DND-41 (cell line): ENCODE results near the gene GTSF1L.

ENCODE experiments used
- ATAC-seq: fragments of 200-7000 bp; cut with Tn5 transposase; 3 replicates; pipeline ENCODE4 v1.9.1; 2021; ENCODE audit warnings: low read depth; ENCODE audit not compliant: insufficient read depth
- DNase-seq: peaks from one replicate; pipeline ENCODE4 v3.0.0-alpha.2; 2020
- H2AFZ ChIP-seq: 2 replicates; pipeline ENCODE4 v1.6.0; 2012; ENCODE audit warnings: low read depth, low read length
- H3K27ac ChIP-seq: 2 replicates; pipeline ENCODE4 v1.5.1; 2012; ENCODE audit warnings: low read length, inconsistent platforms
- H3K27me3 ChIP-seq: fragments of 200-600 bp; sonication (generic); 2 replicates; pipeline ENCODE4 v1.6.0; 2012; ENCODE audit warnings: low read length, mild to moderate bottlenecking, inconsistent platforms; ENCODE audit not compliant: insufficient read depth, poor library complexity
- H3K36me3 ChIP-seq: 2 replicates; pipeline ENCODE4 v1.5.1; 2012; ENCODE audit warnings: low read length, inconsistent platforms; ENCODE audit not compliant: insufficient read depth
- H3K4me1 ChIP-seq: 2 replicates; pipeline ENCODE4 v1.5.1; 2012; ENCODE audit warnings: mild to moderate bottlenecking, low read length; ENCODE audit not compliant: insufficient read depth
- H3K4me2 ChIP-seq: 2 replicates; pipeline ENCODE4 v1.6.0; 2012; ENCODE audit warnings: mild to moderate bottlenecking, moderate library complexity, low read length, inconsistent platforms; ENCODE audit not compliant: insufficient read depth
- H3K4me3 ChIP-seq, 2 experiments: fragments of 200-600 bp in 1 of 2; shearing (Covaris generic) in 1 of 2; 2 replicates each; pipeline ENCODE4 v1.5.1; 2012 to 2016; ENCODE audit warnings: inconsistent platforms in 2 of 2, low read length in 2 of 2, mild to moderate bottlenecking in 2 of 2, low read depth in 1 of 2, moderate library complexity in 1 of 2
- H3K79me2 ChIP-seq: 2 replicates; pipeline ENCODE4 v1.6.0; 2012; ENCODE audit warnings: low read length, inconsistent platforms; ENCODE audit not compliant: insufficient read depth
- H3K9ac ChIP-seq: 2 replicates; pipeline ENCODE4 v1.6.0; 2012; ENCODE audit warnings: low read depth, mild to moderate bottlenecking, inconsistent platforms, low read length, moderate library complexity
- H3K9me3 ChIP-seq: 2 replicates; pipeline ENCODE4 v1.5.1; 2012; ENCODE audit warnings: low read length, moderate library complexity, mild to moderate bottlenecking, inconsistent platforms; ENCODE audit not compliant: insufficient read depth, severe bottlenecking
- H4K20me1 ChIP-seq: 2 replicates; pipeline ENCODE4 v1.6.0; 2012; ENCODE audit warnings: low read length; ENCODE audit not compliant: insufficient read depth
- CTCF ChIP-seq: IDR thresholded peaks from 2 replicates; pipeline ENCODE4 v1.5.1; 2012; ENCODE audit warnings: borderline replicate concordance, low read length, moderate library complexity, mild to moderate bottlenecking; ENCODE audit not compliant: poor library complexity, severe bottlenecking; ENCODE audit errors: extremely low read depth
- EZH2 ChIP-seq: IDR thresholded peaks from 3 replicates; pipeline ENCODE4 v1.6.1; 2012; ENCODE audit warnings: borderline replicate concordance, low read depth, mild to moderate bottlenecking, moderate library complexity, low read length, inconsistent platforms; ENCODE audit not compliant: severe bottlenecking

GTSF1L gene

GRCh38 chr20:43750774-43751166 is 24.0 kb upstream of the GTSF1L start:
- Histone ChIP-seq H4K20me1 (no peaks in the 10 kb centered on the region), H3K9ac (no peak overlapping the region), H3K4me3 (no peak overlapping the region), H3K27ac (peak overlapping the region; percentile 5; the same call in 1 of the 2 replicates), H3K9me3 (no peaks in the 10 kb centered on the region), H3K36me3 (no peaks in the 10 kb centered on the region), H3K4me2 (no peak overlapping the region), H3K27me3 (peaks cover 4% of the 10 kb centered on the region), H3K4me1 (peaks cover 22% of the 10 kb centered on the region), H2AFZ (no peak overlapping the region), H3K79me2 (no peaks in the 10 kb centered on the region)
- TF ChIP-seq EZH2 (no peak), CTCF (no peak)
- ATAC-seq: peak; percentile 10; the same call in 2 of the 3 replicates
- DNase-seq: no peak

DNA sequence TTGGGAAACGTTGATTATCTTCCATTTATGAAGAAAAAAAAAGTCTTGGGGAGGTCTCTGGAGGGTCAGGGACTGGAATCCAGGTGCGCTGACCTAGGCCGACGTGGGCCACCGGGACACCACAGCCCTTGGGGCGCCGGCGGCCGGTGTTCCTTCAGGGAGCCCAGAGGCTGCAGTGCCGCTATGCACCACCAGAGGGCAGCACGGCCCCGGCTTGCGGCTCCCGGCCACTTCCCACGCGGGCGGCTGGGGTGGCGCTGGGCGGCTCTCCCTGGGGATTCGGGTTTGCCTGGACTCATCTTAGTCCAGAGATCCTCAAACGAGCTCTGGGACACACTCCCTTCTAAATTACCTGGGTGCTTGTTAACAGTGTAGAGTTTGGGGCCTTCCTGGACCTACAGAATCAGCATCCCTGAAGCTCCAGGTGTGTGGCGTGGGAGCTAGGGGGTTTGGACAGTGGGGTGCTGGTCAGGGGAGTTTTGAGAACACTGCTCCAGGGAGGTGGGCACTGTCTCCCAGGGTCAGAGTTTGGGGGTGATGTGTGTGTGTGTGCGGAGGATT is 23.0 kb upstream of the GTSF1L start:
- no peak overlapping the region for H3K9ac ChIP-seq
- H3K36me3 ChIP-seq: no peaks in the 10 kb centered on the region
- peaks cover 22% of the 10 kb centered on the region for H3K4me1 ChIP-seq
- H3K27ac ChIP-seq: no peak overlapping the region
- DNase-seq (peak; percentile 77), ATAC-seq (peak; percentile 68)
- H3K4me3 ChIP-seq: no peak overlapping the region
- no peaks in the 10 kb centered on the region for H3K9me3 ChIP-seq
- no peaks in the 10 kb centered on the region for H3K79me2 ChIP-seq
- H2AFZ ChIP-seq: no peak overlapping the region
- no peaks in the 10 kb centered on the region for H4K20me1 ChIP-seq
- TF ChIP-seq EZH2 (no peak), CTCF (peak; percentile 99)
- H3K4me2 ChIP-seq: no peak overlapping the region
- H3K27me3 ChIP-seq: peaks cover 10% of the 10 kb centered on the region

DNA sequence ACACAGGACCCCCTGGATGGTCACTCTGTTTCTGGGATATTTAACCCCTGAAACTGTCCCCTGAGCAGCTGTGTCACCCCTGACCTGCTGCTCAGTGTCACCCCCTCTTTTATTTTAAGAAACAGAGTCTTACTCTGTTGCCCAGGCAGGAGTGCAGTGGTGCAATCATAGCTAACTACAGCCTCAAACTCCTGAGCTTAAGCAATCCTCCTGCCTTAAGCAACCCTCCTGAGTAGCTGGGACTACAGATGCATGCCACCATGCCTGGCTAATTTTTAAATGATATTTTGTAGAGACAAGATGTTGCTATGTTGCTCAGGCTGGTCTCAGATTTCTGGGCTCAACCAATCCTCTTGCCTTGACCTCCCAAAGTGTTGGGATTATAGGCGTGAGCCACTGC is 21.5 kb upstream of the GTSF1L start:
- no peak for TF ChIP-seq EZH2
- no peak for TF ChIP-seq CTCF
- Histone ChIP-seq H3K36me3 (no peaks in the 10 kb centered on the region), H3K4me3 (no peak overlapping the region), H3K9me3 (no peaks in the 10 kb centered on the region), H3K4me1 (peaks cover 22% of the 10 kb centered on the region), H4K20me1 (no peaks in the 10 kb centered on the region), H3K9ac (no peak overlapping the region), H3K27me3 (peaks cover 11% of the 10 kb centered on the region), H3K27ac (no peak overlapping the region), H3K4me2 (no peak overlapping the region), H2AFZ (no peak overlapping the region), H3K79me2 (no peaks in the 10 kb centered on the region)
- ATAC-seq (no peak), DNase-seq (no peak)

DNA sequence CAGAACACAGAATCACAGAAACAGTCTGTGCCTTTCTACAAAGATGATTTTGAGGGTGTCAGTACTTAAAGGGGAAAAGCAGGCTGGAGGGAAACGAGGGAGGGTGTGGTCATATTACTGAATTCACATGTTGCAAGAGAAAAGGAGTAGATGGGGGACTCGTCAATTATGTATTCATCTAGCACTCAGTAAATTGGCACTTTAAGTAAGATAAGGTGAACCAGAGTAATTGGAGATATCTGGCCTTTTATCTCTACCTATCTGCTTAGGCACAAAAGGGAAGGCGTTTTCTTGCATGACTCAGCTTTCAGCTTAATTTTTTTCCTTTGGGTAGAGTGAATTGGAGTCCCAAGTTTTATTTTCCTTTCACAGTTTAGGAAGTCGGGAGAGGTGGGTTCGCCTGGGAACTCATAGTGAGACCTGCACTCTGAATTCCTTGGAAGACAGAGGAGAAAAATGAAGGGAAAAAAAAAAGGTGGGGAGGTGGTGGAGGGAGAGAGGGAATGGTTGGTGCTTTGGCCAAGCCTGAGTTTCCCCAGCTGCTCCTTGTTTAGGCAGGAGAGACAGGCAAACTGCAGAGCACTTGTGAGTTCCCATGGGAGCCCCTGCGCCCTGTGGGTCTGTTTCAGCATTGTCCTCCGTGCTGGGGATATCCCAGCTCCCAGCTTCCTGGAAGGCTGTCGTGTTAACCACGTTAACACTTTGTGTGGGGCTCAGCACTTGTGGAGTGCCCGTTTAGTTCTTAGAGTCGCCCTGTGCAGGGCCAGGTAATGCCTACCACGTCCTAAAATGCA is 19.7 kb upstream of the GTSF1L start:
- H3K4me3 ChIP-seq: no peak overlapping the region
- no peak overlapping the region for H3K27ac ChIP-seq
- no peaks in the 10 kb centered on the region for H3K9me3 ChIP-seq
- H3K79me2 ChIP-seq: no peaks in the 10 kb centered on the region
- H4K20me1 ChIP-seq: no peaks in the 10 kb centered on the region
- peaks cover 12% of the 10 kb centered on the region for H3K4me1 ChIP-seq
- no peak overlapping the region for H3K4me2 ChIP-seq
- no peak for DNase-seq
- no peak overlapping the region for H2AFZ ChIP-seq
- H3K9ac ChIP-seq: no peak overlapping the region
- TF ChIP-seq CTCF (no peak), EZH2 (no peak)
- ATAC-seq: no peak
- no peaks in the 10 kb centered on the region for H3K36me3 ChIP-seq
- peaks cover 20% of the 10 kb centered on the region for H3K27me3 ChIP-seq
